IgD-negative memory B cell (primary cell): ENCODE data around the gene CDH5. TPM values are rescaled to one million over a fixed set of nuclear protein-coding genes. Genes with fewer than 3 reads are reported as not detected.

Source experiments
- H3K27ac Mint-ChIP-seq, 3 donors: one replicate each; pipeline ENCODE4 v1.8.0; 2020 to 2022; ENCODE audit warnings: mild to moderate bottlenecking in 3 of 3, mixed read lengths in 3 of 3, moderate library complexity in 1 of 3
- H3K27me3 Mint-ChIP-seq: one replicate; pipeline ENCODE4 v1.8.0; 2021; ENCODE audit warnings: mixed read lengths
- H3K36me3 Mint-ChIP-seq: one replicate; pipeline ENCODE4 v1.8.0; 2020; ENCODE audit warnings: mild to moderate bottlenecking, mixed read lengths
- H3K4me1 Mint-ChIP-seq, 3 donors: one replicate each; pipeline ENCODE4 v1.8.0; 2020 to 2022; ENCODE audit warnings: mixed read lengths in 3 of 3, mild to moderate bottlenecking in 1 of 3
- H3K4me3 Mint-ChIP-seq, 4 donors: one replicate each; pipeline ENCODE4 v1.8.0; 2020 to 2022; ENCODE audit warnings: mild to moderate bottlenecking in 4 of 4, mixed read lengths in 4 of 4, moderate library complexity in 3 of 4
- H3K9me3 Mint-ChIP-seq, 3 donors: one replicate each; pipeline ENCODE4 v1.8.0; 2020 to 2021; ENCODE audit warnings: mixed read lengths in 3 of 3, mild to moderate bottlenecking in 1 of 3
- polyA plus RNA-seq: library from polyadenylated mRNA; unstranded; fragments of 300-500 nt; fragmentation: Illumina TruSeq; gene quantifications from one replicate; pipeline ENCODE4 v1.2.3, GENCODE V29; 2021

The CDH5 gene
- polyA plus RNA-seq, 1 donor from 2014 or later: not detected

GRCh38 chr16:66337463-66338188, 28.9 kb upstream of the CDH5 start:
- Mint-ChIP-seq H3K4me1 (no peaks in the 10 kb centered on the region), H3K27ac (no peak overlapping the region), H3K36me3 (no peaks in the 10 kb centered on the region), H3K9me3 (peaks cover 0 to 3% (median 0%) of the 10 kb centered on the region in 3 donors), H3K27me3 (peaks cover 12% of the 10 kb centered on the region), H3K4me3 (no peak overlapping the region)

- peaks cover 0 to 2% (median 0%) of the 10 kb centered on the region in 3 donors for H3K9me3 Mint-ChIP-seq
- H3K4me3 Mint-ChIP-seq: no peak overlapping the region
- H3K4me1 Mint-ChIP-seq: no peaks in the 10 kb centered on the region
- no peaks in the 10 kb centered on the region for H3K36me3 Mint-ChIP-seq
- H3K27ac Mint-ChIP-seq: peak overlapping the region in 1 of 3 donors; percentile 77
- peaks cover 11% of the 10 kb centered on the region for H3K27me3 Mint-ChIP-seq
These were observed 24.1 kb upstream of the CDH5 start for GRCh38 chr16:66342294-66342900.

GRCh38 chr16:66344533-66345145, 21.9 kb upstream of the CDH5 start:
- Mint-ChIP-seq H3K27me3 (peaks cover 15% of the 10 kb centered on the region), H3K4me3 (no peak overlapping the region), H3K4me1 (no peaks in the 10 kb centered on the region), H3K9me3 (peaks cover 2 to 3% (median 3%) of the 10 kb centered on the region in 3 donors), H3K27ac (no peak overlapping the region), H3K36me3 (no peaks in the 10 kb centered on the region)

GRCh38 chr16:66346221-66346620, 20.3 kb upstream of the CDH5 start:
- no peaks in the 10 kb centered on the region for H3K4me1 Mint-ChIP-seq
- H3K27ac Mint-ChIP-seq: no peak overlapping the region
- H3K27me3 Mint-ChIP-seq: peaks cover 21% of the 10 kb centered on the region
- no peaks in the 10 kb centered on the region for H3K36me3 Mint-ChIP-seq
- no peak overlapping the region for H3K4me3 Mint-ChIP-seq
- H3K9me3 Mint-ChIP-seq: peaks cover 2 to 3% (median 3%) of the 10 kb centered on the region in 3 donors

- no peak overlapping the region for H3K27ac Mint-ChIP-seq
- H3K36me3 Mint-ChIP-seq: peaks cover under 1% of the 10 kb centered on the region
- peaks cover under 1 to 5% (median 3%) of the 10 kb centered on the region in 3 donors for H3K9me3 Mint-ChIP-seq
- peaks cover 19% of the 10 kb centered on the region for H3K27me3 Mint-ChIP-seq
- H3K4me1 Mint-ChIP-seq: peaks cover 0 to under 1% (median 0%) of the 10 kb centered on the region in 3 donors
- H3K4me3 Mint-ChIP-seq: no peak overlapping the region
These were observed 14.2 kb upstream of the CDH5 start for GRCh38 chr16:66352304-66352703.

- H3K4me1 Mint-ChIP-seq: peaks cover 0 to 3% (median 0%) of the 10 kb centered on the region in 3 donors
- no peak overlapping the region for H3K27ac Mint-ChIP-seq
- peak overlapping the region in 1 of 4 donors; percentile 6 for H3K4me3 Mint-ChIP-seq
- H3K27me3 Mint-ChIP-seq: peaks cover 23% of the 10 kb centered on the region
- peaks cover 3% of the 10 kb centered on the region for H3K36me3 Mint-ChIP-seq
- peaks cover 0 to 5% (median 3%) of the 10 kb centered on the region in 3 donors for H3K9me3 Mint-ChIP-seq
These were observed 13.4 kb upstream of the CDH5 start for GRCh38 chr16:66353055-66353454.

GRCh38 chr16:66354034-66354909, 12.2 kb upstream of the CDH5 start:
- peaks cover 18% of the 10 kb centered on the region for H3K27me3 Mint-ChIP-seq

GRCh38 chr16:66355526-66355925, 11.0 kb upstream of the CDH5 start:
- Mint-ChIP-seq H3K9me3 (peaks cover 0 to 2% (median 0%) of the 10 kb centered on the region in 3 donors), H3K4me3 (no peak overlapping the region), H3K27ac (no peak overlapping the region), H3K36me3 (peaks cover 3% of the 10 kb centered on the region), H3K4me1 (peaks cover 0 to 3% (median 0%) of the 10 kb centered on the region in 3 donors), H3K27me3 (peaks cover 18% of the 10 kb centered on the region)

More at GRCh38 chr16:66354034-66354909, 12.2 kb upstream of the CDH5 start:
- peaks cover 0 to 2% (median 0%) of the 10 kb centered on the region in 3 donors for H3K9me3 Mint-ChIP-seq
- H3K4me3 Mint-ChIP-seq: peak overlapping the region in 1 of 4 donors; percentile 22
- H3K27ac Mint-ChIP-seq: no peak overlapping the region
- H3K4me1 Mint-ChIP-seq: peaks cover 0 to 3% (median 0%) of the 10 kb centered on the region in 3 donors
- peaks cover 3% of the 10 kb centered on the region for H3K36me3 Mint-ChIP-seq

- no peak overlapping the region for H3K4me3 Mint-ChIP-seq
- H3K4me1 Mint-ChIP-seq: peaks cover 0 to 3% (median 2%) of the 10 kb centered on the region in 3 donors
- H3K27ac Mint-ChIP-seq: peak overlapping the region in 1 of 3 donors; percentile 62
- peaks cover 24% of the 10 kb centered on the region for H3K27me3 Mint-ChIP-seq
- peaks cover 5% of the 10 kb centered on the region for H3K36me3 Mint-ChIP-seq
- H3K9me3 Mint-ChIP-seq: no peaks in the 10 kb centered on the region
These were observed 9.0 kb upstream of the CDH5 start for GRCh38 chr16:66357523-66357928.

GRCh38 chr16:66358231-66358630, 8.3 kb upstream of the CDH5 start:
- Mint-ChIP-seq H3K4me3 (no peak overlapping the region), H3K27ac (no peak overlapping the region), H3K9me3 (no peaks in the 10 kb centered on the region), H3K4me1 (peaks cover 0 to 3% (median 2%) of the 10 kb centered on the region in 3 donors), H3K36me3 (peaks cover 5% of the 10 kb centered on the region), H3K27me3 (peaks cover 31% of the 10 kb centered on the region)

GRCh38 chr16:66359012-66359411, 7.5 kb upstream of the CDH5 start:
- Mint-ChIP-seq H3K36me3 (peaks cover 5% of the 10 kb centered on the region), H3K4me1 (peaks cover 0 to 3% (median 2%) of the 10 kb centered on the region in 3 donors), H3K27ac (no peak overlapping the region), H3K4me3 (no peak overlapping the region), H3K27me3 (peaks cover 34% of the 10 kb centered on the region), H3K9me3 (no peaks in the 10 kb centered on the region)

- H3K36me3 Mint-ChIP-seq: peaks cover 5% of the 10 kb centered on the region
- H3K4me1 Mint-ChIP-seq: peaks cover 0 to 3% (median 2%) of the 10 kb centered on the region in 3 donors
- peak overlapping the region in 1 of 4 donors; percentile 12 for H3K4me3 Mint-ChIP-seq
- H3K27ac Mint-ChIP-seq: no peak overlapping the region
- H3K27me3 Mint-ChIP-seq: peaks cover 41% of the 10 kb centered on the region
- no peaks in the 10 kb centered on the region for H3K9me3 Mint-ChIP-seq
These were observed 6.5 kb upstream of the CDH5 start for GRCh38 chr16:66359811-66360608.

- peaks cover 49% of the 10 kb centered on the region for H3K27me3 Mint-ChIP-seq
- no peak overlapping the region for H3K27ac Mint-ChIP-seq
- H3K4me3 Mint-ChIP-seq: peak overlapping the region in 1 of 4 donors; percentile 12
- peaks cover 5% of the 10 kb centered on the region for H3K36me3 Mint-ChIP-seq
- no peaks in the 10 kb centered on the region for H3K9me3 Mint-ChIP-seq
- peaks cover 0 to 3% (median 2%) of the 10 kb centered on the region in 3 donors for H3K4me1 Mint-ChIP-seq
These were observed 5.7 kb upstream of the CDH5 start for GRCh38 chr16:66360624-66361324.
